ENCODE results near the gene TOLLIP. TPM values are rescaled to one million over a fixed set of nuclear protein-coding genes. Genes with fewer than 3 reads are reported as not detected.

The TOLLIP gene
- polyA plus RNA-seq, 1 donor from 2014 or later, result 32.2 TPM

Other genes starting within 250 kb of the TOLLIP start
- gene MUC2, start 234.8 kb downstream of the TOLLIP start, polyA plus RNA-seq, result not detected
- gene MUC5AC, start 151.7 kb downstream of the TOLLIP start, polyA plus RNA-seq, result not detected
- gene MUC5B, start 86.6 kb downstream of the TOLLIP start, polyA plus RNA-seq, result not detected
- gene BRSK2, start 80.3 kb upstream of the TOLLIP start, polyA plus RNA-seq, result not detected
- gene MOB2, start 177.1 kb upstream of the TOLLIP start, polyA plus RNA-seq, result 42.0 TPM

Measured in IgD-negative memory B cell (primary cell).